Heart left ventricle (tissue), 13 donors: ENCODE measurements around the gene AGXT2.
"Not testable (repeated sequence)": the region's sequence is repeated elsewhere in the genome, so short reads cannot be mapped to it uniquely, and the experiment has no call there.

Experiments
- POLR2A ChIP-seq, 2 donors: fragments of 450-650 bp; IDR thresholded peaks; one replicate each; pipeline ENCODE4 v1.6.1; 2017; ENCODE audit warnings: antibody characterized with exemption in 2 of 2, mild to moderate bottlenecking in 2 of 2, moderate library complexity in 2 of 2
- TF ChIP-seq, protein P1 (sequence below), 12 donors: fragments of 200-600 bp; sonication (generic) in 4 of 12; IDR thresholded peaks; one replicate each; pipeline versions ENCODE4 v1.5.0 to v1.8.0; 2018 to 2022; ENCODE audit warnings: antibody characterized with exemption in 12 of 12, mild to moderate bottlenecking in 5 of 12
- donor health status: ischemic (EF 13 %, LVEDD 7.1; RV severe dilation, severe dysfunction).
- donor health status: DM: no; HTN: yes; CAD: no.
- donor health status: DM: no; HTN: no; CAD: no.
- donor health status: ischemic (EF 25% LVEDD 6.9; RV normal size, moderate dysfunction).
- donor health status: ischemic (EF 25% LVEDD 5.7; RV mildly dilated, moderate dysfunction).
- donor health status: ischemic (EF 35%, LVEDD 5.7; RV mildly dilated, moderate dysfunction).
- donor health status: nonischemic (EF 11% LVEDD 7.7; RV severe dilation, severe dysfunction).
- donor health status: DM: yes; HTN: yes; CAD: no.
- donor health status: PGD.
- donor health status: ischemic (EF 29% LVEDD 5.4; RV normal size, mild dysfunction).
- donor health status: nonischemic (EF 23%, LVEDD 6.1; RV moderate dilation, normal function).

DNA sequence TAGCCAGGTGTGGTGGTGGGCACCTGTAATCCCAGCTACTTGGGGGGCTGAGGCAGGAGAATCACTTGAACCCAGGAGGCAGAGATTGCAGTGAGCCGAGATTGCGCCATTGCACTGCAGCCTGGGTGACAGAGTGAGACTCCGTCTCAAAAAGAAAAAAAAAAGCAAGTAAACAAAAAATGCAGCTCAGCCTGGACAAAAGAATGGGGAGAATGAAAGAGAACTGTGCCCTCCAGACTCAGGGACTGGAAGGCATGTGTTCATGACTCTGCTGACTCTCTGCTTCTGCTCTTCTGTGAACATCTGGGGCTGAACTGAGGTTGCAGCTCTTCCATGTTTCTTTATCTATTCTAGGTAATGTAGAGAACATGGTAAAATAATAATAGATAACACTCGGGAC, 11.8 kb downstream of the AGXT2 start:
- TF ChIP-seq, protein P1, sequence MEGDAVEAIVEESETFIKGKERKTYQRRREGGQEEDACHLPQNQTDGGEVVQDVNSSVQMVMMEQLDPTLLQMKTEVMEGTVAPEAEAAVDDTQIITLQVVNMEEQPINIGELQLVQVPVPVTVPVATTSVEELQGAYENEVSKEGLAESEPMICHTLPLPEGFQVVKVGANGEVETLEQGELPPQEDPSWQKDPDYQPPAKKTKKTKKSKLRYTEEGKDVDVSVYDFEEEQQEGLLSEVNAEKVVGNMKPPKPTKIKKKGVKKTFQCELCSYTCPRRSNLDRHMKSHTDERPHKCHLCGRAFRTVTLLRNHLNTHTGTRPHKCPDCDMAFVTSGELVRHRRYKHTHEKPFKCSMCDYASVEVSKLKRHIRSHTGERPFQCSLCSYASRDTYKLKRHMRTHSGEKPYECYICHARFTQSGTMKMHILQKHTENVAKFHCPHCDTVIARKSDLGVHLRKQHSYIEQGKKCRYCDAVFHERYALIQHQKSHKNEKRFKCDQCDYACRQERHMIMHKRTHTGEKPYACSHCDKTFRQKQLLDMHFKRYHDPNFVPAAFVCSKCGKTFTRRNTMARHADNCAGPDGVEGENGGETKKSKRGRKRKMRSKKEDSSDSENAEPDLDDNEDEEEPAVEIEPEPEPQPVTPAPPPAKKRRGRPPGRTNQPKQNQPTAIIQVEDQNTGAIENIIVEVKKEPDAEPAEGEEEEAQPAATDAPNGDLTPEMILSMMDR (IDR thresholded peaks at IDR 0.05): not testable (repeated sequence)
- not testable (repeated sequence) for TF ChIP-seq POLR2A (IDR thresholded peaks at IDR 0.05)
